GM10266 (cell line): ENCODE measurements around the gene HHAT.
A peak's percentile ranks its signal among the peaks of the same experiment; 100 is the strongest.

Source experiments
- DNase-seq: peaks from one replicate; pipeline ENCODE4 v3.0.0; 2012; ENCODE audit errors: extremely low spot score
- CTCF ChIP-seq: IDR thresholded peaks from 2 replicates; pipeline ENCODE4 v1.5.1; 2012; ENCODE audit warnings: mild to moderate bottlenecking, low read depth; ENCODE audit not compliant: control insufficient read depth, insufficient read depth; ENCODE audit errors: missing control alignments

Gene HHAT

GRCh38 chr1:210328746-210329503 is at the start of gene HHAT:
Gene HHAT (plus strand): TSS chr1:210328902. CDS start chr1:210348976, 20,074 bp downstream.
- peak; percentile 80 for DNase-seq
- TF ChIP-seq CTCF = no peak

- TF ChIP-seq CTCF = no peak
- DNase-seq = no peak
Observed at GRCh38 chr1:210280221-210280620, 48.5 kb upstream of the HHAT start.

- DNase-seq = no peak
- no peak for TF ChIP-seq CTCF
Observed at GRCh38 chr1:210288116-210288515, 40.6 kb upstream of the HHAT start.

GRCh38 chr1:210289248-210289647 is 39.5 kb upstream of the HHAT start:
- DNase-seq = no peak
- no peak for TF ChIP-seq CTCF

GRCh38 chr1:210291081-210291764 is 37.5 kb upstream of the HHAT start:
- TF ChIP-seq CTCF = no peak
- DNase-seq = no peak

- no peak for TF ChIP-seq CTCF
- DNase-seq = no peak
Observed at GRCh38 chr1:210291786-210292230, 36.9 kb upstream of the HHAT start.

GRCh38 chr1:210292231-210292871 is 36.4 kb upstream of the HHAT start:
- peak; percentile 38 for DNase-seq
- TF ChIP-seq CTCF = peak; percentile 40
